Right lobe of liver (tissue), 6 donors: ENCODE measurements around the gene TMEM86A. TPM values are rescaled to one million over a fixed set of nuclear protein-coding genes. Genes with fewer than 3 reads are reported as not detected.

Experiments
- ATAC-seq, 4 donors: fragments of 200-7000 bp; cut with Tn5 transposase; one replicate each; pipeline ENCODE4 v1.9.1; 2020; ENCODE audit warnings: mild to moderate bottlenecking in 4 of 4, moderate library complexity in 4 of 4
- DNase-seq, 3 donors: peaks; one replicate each; pipeline ENCODE4 v3.0.0-alpha.2; 2020
- H3K27ac ChIP-seq, 3 donors: fragments of 200-600 bp; one replicate each; pipeline ENCODE4 v1.8.0; 2022
- H3K27me3 ChIP-seq, 2 donors: fragments of 200-600 bp; one replicate each; pipeline ENCODE4 v1.8.0; 2022
- H3K36me3 ChIP-seq, 4 donors: fragments of 200-600 bp; sonication (generic) in 1 of 4; one replicate each; pipeline versions ENCODE4 v1.5.1 to v1.8.0; 2017 to 2022; ENCODE audit warnings: control low read depth in 1 of 4
- H3K4me1 ChIP-seq, 4 donors: fragments of 200-600 bp; sonication (generic) in 1 of 4; one replicate each; pipeline versions ENCODE4 v1.5.1 to v1.8.0; 2017 to 2022; ENCODE audit warnings: control low read depth in 1 of 4
- H3K4me3 ChIP-seq, 3 donors: fragments of 200-600 bp; one replicate each; pipeline ENCODE4 v1.8.0; 2022
- H3K9me3 ChIP-seq, 4 donors: fragments of 200-600 bp; sonication (generic) in 1 of 4; one replicate each; pipeline versions ENCODE4 v1.5.1 to v1.8.0; 2017 to 2022; ENCODE audit warnings: control low read depth in 1 of 4
- POLR2A ChIP-seq: fragments of 450-650 bp; IDR thresholded peaks from one replicate; pipeline ENCODE4 v1.6.1; 2017; ENCODE audit warnings: antibody characterized with exemption, mild to moderate bottlenecking
- WGBS: methylation state at CpG from one replicate; pipeline ENCODE4 v1.1.6; 2018; ENCODE audit warnings: low coverage, low lambda C conversion rate; ENCODE audit not compliant: insufficient coverage; ENCODE audit errors: missing lambda C conversion rate; 5-methylcytosine and 5-hydroxymethylcytosine counted together
- intact Hi-C, 2 donors: fragments of 100-400 bp; cut with DNase I; formaldehyde crosslinking; loops; one replicate each; pipeline versions ENCODE4 v1.11.2 to v1.14.1; 2022
- total RNA-seq, 6 experiments: library from RNA; depleted of rRNA in 2 of 6; stranded (reverse); fragments of >200 nt in 2 of 6; fragmentation: NEBNext Ultra II Directional in 3 of 6; extraction: Animal tissue kit (Norgen Biotek cat#: 25700) in 3 of 6; gene quantifications; one replicate each; pipeline versions ENCODE4 v1.1.0 to v1.2.4, GENCODE V29; 2016 to 2023
- TF ChIP-seq, protein P1 (sequence below), 4 donors: fragments of 200-600 bp in 3 of 4; fragments of 450-650 bp in 1 of 4; IDR thresholded peaks; one replicate each; pipeline versions ENCODE4 v1.5.1 to v1.8.0; 2016 to 2022; ENCODE audit warnings: antibody characterized with exemption in 4 of 4, mild to moderate bottlenecking in 2 of 4
- donor health status: DM: no; HTN: yes; CAD: no.
- donor health status: DM: no; HTN: no; CAD: no.
- donor health status: DM: no; HTN: no; CAD: no.
- donor health status: DM: no; HTN: yes; CAD: no.
- donor health status: DM: no; HTN: yes; CAD: no.

The TMEM86A gene
- total RNA-seq, 6 experiments from 2014 or later = 2.0 to 4.9 (median 3.8) TPM

DNA sequence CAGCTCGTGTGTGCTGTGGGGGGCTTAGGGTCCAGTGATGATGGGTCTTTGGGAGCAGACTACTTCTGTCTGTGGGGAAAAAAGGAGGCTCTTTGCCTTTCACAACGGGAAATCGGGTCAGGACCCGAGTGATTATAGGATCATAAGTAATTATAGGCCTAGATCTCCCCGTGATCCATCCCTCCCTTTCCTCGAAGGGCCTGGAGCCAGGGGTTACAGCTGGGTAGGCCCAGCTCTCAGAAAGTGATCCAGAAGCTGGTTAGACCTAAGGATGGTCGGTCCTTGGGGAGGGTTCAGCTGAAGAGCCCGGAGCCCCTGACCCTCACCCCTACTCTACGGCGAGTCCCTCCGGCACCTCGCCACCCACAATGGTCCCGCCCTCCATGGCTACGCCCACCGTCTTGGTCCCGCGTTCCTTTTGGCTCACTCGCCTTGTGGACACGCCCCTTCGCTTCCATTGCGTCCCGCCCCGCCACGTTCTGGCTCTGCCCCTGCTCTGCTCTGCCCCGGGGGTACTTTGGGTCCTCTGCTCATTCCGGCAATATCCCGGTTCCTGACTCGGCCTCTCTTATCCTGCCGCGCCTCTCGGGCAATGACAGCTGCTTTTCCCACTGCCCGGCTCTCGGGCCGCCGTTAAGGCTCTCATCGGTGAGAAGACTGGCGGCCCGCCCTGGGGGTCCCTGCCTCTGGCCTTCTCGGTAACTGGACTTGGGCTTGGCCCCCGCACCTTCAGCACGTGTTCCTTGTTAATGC, 22.4 kb downstream of the TMEM86A start:
- H3K36me3 ChIP-seq = no peaks in the 10 kb centered on the region
- TF ChIP-seq, protein P1, sequence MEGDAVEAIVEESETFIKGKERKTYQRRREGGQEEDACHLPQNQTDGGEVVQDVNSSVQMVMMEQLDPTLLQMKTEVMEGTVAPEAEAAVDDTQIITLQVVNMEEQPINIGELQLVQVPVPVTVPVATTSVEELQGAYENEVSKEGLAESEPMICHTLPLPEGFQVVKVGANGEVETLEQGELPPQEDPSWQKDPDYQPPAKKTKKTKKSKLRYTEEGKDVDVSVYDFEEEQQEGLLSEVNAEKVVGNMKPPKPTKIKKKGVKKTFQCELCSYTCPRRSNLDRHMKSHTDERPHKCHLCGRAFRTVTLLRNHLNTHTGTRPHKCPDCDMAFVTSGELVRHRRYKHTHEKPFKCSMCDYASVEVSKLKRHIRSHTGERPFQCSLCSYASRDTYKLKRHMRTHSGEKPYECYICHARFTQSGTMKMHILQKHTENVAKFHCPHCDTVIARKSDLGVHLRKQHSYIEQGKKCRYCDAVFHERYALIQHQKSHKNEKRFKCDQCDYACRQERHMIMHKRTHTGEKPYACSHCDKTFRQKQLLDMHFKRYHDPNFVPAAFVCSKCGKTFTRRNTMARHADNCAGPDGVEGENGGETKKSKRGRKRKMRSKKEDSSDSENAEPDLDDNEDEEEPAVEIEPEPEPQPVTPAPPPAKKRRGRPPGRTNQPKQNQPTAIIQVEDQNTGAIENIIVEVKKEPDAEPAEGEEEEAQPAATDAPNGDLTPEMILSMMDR (IDR thresholded peaks at IDR 0.05) = no peak
- no peak for TF ChIP-seq POLR2A
- 13% methylated on average over 20 of the region's 41 CpGs for WGBS
- peak; percentile 66 to 76 (median 74) for DNase-seq
- no peaks in the 10 kb centered on the region for H3K27me3 ChIP-seq
- peak overlapping the region in 1 of 3 donors; percentile 4 for H3K27ac ChIP-seq
- H3K4me3 ChIP-seq = peak overlapping the region; percentile 19 to 54 (median 41)
- ATAC-seq = peak; percentile 78 to 90 (median 84)
- H3K4me1 ChIP-seq = peaks cover 0 to 8% (median 0%) of the 10 kb centered on the region in 4 donors
- intact Hi-C loops = no loop called here
- no peaks in the 10 kb centered on the region for H3K9me3 ChIP-seq

DNA sequence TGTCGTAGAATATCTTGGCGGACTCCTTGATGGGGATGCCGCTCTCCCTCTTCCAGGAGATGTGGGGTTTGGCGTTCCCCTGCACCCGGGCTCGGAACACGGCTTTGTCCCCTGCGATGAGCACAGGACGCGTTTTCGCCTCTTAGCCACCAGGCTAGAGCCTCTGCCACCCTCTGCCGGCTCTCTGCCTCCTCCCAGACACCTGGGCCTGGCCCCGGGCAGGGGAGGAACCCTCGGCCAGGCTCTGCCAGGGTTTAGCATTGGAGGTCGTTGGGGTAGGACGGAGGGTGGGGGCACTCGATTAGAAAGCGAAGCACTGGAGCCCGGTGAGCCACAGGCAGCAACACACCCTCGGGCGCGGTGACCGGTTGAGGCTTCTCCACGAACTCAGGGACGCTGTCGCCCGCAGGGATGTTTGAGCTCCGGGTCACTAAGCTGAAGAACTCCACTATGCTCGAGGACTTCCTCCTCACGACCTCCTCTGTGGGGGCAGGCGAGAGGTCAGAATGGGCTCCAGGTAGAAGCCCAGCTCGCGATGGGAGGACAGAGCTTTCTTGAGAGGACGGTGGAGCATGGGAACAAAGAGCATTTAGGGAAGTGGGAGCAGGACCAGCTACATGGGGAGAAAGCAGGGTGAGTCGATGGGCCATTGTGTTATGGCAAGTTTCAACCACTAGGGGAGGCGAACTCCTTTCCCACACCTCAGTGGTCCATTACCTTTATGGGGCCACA, 23.1 kb downstream of the TMEM86A start:
- TF ChIP-seq POLR2A = no peak
- TF ChIP-seq, protein P1 (IDR thresholded peaks at IDR 0.05) = peak; percentile 55 to 68 (median 62)
- peak; percentile 70 to 81 (median 80) for ATAC-seq
- no peaks in the 10 kb centered on the region for H3K9me3 ChIP-seq
- peak overlapping the region; percentile 19 to 54 (median 41) for H3K4me3 ChIP-seq
- peak in 1 of 3 donors; percentile 63 for DNase-seq
- peaks cover 0 to 8% (median 0%) of the 10 kb centered on the region in 4 donors for H3K4me1 ChIP-seq
- H3K27me3 ChIP-seq = no peaks in the 10 kb centered on the region
- WGBS = 4% methylated on average over 20 of the region's 36 CpGs
- H3K36me3 ChIP-seq = no peaks in the 10 kb centered on the region
- H3K27ac ChIP-seq = peak overlapping the region in 1 of 3 donors; percentile 4
- intact Hi-C loops = no loop called here

DNA sequence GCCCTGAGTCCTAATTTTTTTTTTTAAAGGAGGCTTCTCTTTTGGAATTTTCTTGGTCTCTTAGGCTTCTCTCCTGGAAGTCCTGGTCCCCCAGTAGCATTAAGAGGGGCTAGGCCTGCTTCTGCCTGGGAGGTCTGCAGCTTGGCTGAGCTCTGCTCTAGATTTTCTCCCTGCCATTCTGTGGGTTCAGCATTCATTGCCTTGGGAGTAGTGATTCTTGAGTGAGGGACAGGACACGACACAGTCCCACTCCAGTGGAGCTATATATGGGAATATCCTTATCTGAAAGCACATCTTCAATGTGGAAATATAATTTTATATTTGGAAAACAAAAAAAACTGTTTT, 23.7 kb downstream of the TMEM86A start:
- WGBS = 57% methylated on average over 1 of the region's 1 CpG
- DNase-seq = no peak
- intact Hi-C loops = no loop called here
- Histone ChIP-seq H3K27me3 (no peaks in the 10 kb centered on the region), H3K36me3 (no peaks in the 10 kb centered on the region), H3K4me1 (peaks cover 0 to 8% (median 0%) of the 10 kb centered on the region in 4 donors), H3K9me3 (no peaks in the 10 kb centered on the region), H3K27ac (no peak overlapping the region), H3K4me3 (no peak overlapping the region)
- ATAC-seq = no peak
- TF ChIP-seq, protein P1 (IDR thresholded peaks at IDR 0.05) = peak in 2 of 4 donors; percentile 2 to 16
- no peak for TF ChIP-seq POLR2A

DNA sequence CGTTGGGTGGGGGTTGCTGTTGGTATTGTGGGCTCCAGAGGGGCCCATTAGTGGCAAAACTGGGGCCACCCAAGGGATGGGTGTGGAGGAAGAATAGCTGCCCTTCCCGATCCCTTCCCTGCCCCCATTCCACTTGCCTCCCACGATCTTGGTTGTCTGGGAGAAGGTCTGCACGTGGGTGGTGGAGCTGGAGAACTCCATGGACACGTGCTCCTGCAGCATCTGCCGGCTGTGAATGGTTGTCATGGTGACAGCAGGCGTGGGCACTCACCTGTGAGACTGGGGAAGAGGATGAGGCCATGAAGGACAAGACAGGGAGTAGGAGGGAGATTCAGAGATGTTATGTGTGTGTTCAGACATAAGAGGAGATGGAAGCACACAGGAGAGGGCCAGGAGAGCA, 25.4 kb downstream of the TMEM86A start:
- H3K4me1 ChIP-seq = peaks cover 0 to 8% (median 0%) of the 10 kb centered on the region in 4 donors
- H3K27ac ChIP-seq = no peak overlapping the region
- ATAC-seq (no peak), DNase-seq (no peak)
- no peak overlapping the region for H3K4me3 ChIP-seq
- no peaks in the 10 kb centered on the region for H3K27me3 ChIP-seq
- 39% methylated on average over 4 of the region's 7 CpGs for WGBS
- intact Hi-C loops = no loop called here
- no peaks in the 10 kb centered on the region for H3K9me3 ChIP-seq
- TF ChIP-seq, protein P1 (IDR thresholded peaks at IDR 0.05) = no peak
- H3K36me3 ChIP-seq = no peaks in the 10 kb centered on the region
